GM19238 (cell line): ENCODE data around the gene SP140L.
A peak's percentile ranks its signal among the peaks of the same experiment; 100 is the strongest.
"Not testable (repeated sequence)": the region's sequence is repeated elsewhere in the genome, so short reads cannot be mapped to it uniquely, and the experiment has no call there.

Source experiments
- DNase-seq: peaks from one replicate; pipeline ENCODE4 v3.0.0; 2011; ENCODE audit warnings: low spot score; ENCODE audit not compliant: insufficient read length

SP140L gene

GRCh38 chr2:230326453-230327417 is at the start of gene SP140L:
SP140L (plus strand) TSS chr2:230327193; CDS start chr2:230327270, 77 bp downstream.
- DNase-seq = peak; percentile 72

GRCh38 chr2:230282936-230283335 is 44.1 kb upstream of the SP140L start:
- DNase-seq = no peak

- no peak for DNase-seq
Observed at GRCh38 chr2:230286048-230286447, 40.9 kb upstream of the SP140L start.

- not testable (repeated sequence) for DNase-seq
Observed at GRCh38 chr2:230289311-230289710, 37.7 kb upstream of the SP140L start.

GRCh38 chr2:230295192-230295591 is 31.8 kb upstream of the SP140L start:
- DNase-seq = no peak

GRCh38 chr2:230296917-230297316 is 30.1 kb upstream of the SP140L start:
- DNase-seq = no peak

GRCh38 chr2:230299618-230300017 is 27.4 kb upstream of the SP140L start:
- no peak for DNase-seq

- DNase-seq = no peak
Observed at GRCh38 chr2:230305416-230306275, 21.3 kb upstream of the SP140L start.

GRCh38 chr2:230306474-230306873 is 20.5 kb upstream of the SP140L start:
- DNase-seq = no peak

- no peak for DNase-seq
Observed at GRCh38 chr2:230307485-230307884, 19.5 kb upstream of the SP140L start.

GRCh38 chr2:230308402-230309000 is 18.5 kb upstream of the SP140L start:
- DNase-seq = no peak

- DNase-seq = not testable (repeated sequence)
Observed at GRCh38 chr2:230310792-230311191, 16.2 kb upstream of the SP140L start.

- DNase-seq = not testable (repeated sequence)
Observed at GRCh38 chr2:230311634-230312033, 15.4 kb upstream of the SP140L start.

- DNase-seq = no peak
Observed at GRCh38 chr2:230312638-230313037, 14.4 kb upstream of the SP140L start.

- no peak for DNase-seq
Observed at GRCh38 chr2:230317366-230317765, 9.6 kb upstream of the SP140L start.

- peak; percentile 18 for DNase-seq
Observed at GRCh38 chr2:230318190-230319121, 8.5 kb upstream of the SP140L start.

GRCh38 chr2:230319211-230319862 is 7.7 kb upstream of the SP140L start:
- peak; percentile 66 for DNase-seq

- DNase-seq = no peak
Observed at GRCh38 chr2:230321031-230321430, 6.0 kb upstream of the SP140L start.

- DNase-seq = no peak
Observed at GRCh38 chr2:230322561-230323384, 4.2 kb upstream of the SP140L start.
